Measurements from ENCODE around the gene ZNF33A.
A peak's percentile ranks its signal among the peaks of the same experiment; 100 is the strongest.

The ZNF33A gene

GRCh38 chr10:38093816-38094157 is 83.3 kb downstream of the ZNF33A start:
- peak; percentile 3 for DNase-seq (ENCODE audit: low spot score)
- Histone ChIP-seq H3K9me3 (replicated peaks in 1 of 2; ENCODE audit: control insufficient read depth in 2 of 2, insufficient read depth in 1 of 2, low read depth in 1 of 2, low read length in 2 of 2) (peaks cover 11% of the 10 kb centered on the region in 2 donors), H2AK5ac (ENCODE audit: low read depth, low read length) (no peak overlapping the region), H2BK5ac (ENCODE audit: low read length) (no peak overlapping the region), H3K79me1 (ENCODE audit: low read depth, low read length) (peaks cover 5% of the 10 kb centered on the region), H3K36me3 (replicated peaks in 1 of 2; ENCODE audit: control insufficient read depth in 2 of 2, insufficient read depth in 2 of 2, low read length in 2 of 2) (peaks cover 6 to 36% of the 10 kb centered on the region in 2 donors), H3K14ac (ENCODE audit: low read length) (no peak overlapping the region), H3K4me1 (ENCODE audit: control insufficient read depth in 2 of 2, insufficient read depth in 1 of 2, low read depth in 1 of 2, low read length in 2 of 2) (no peaks in the 10 kb centered on the region), H2BK15ac (ENCODE audit: low read length) (no peak overlapping the region), H3K27me3 (ENCODE audit: control insufficient read depth in 3 of 3, insufficient read depth in 3 of 3, low read depth in 1 of 3, low read length in 3 of 3) (no peaks in the 10 kb centered on the region), H3K27ac (replicated peaks; ENCODE audit: low read length) (no peak overlapping the region), H3K9ac (ENCODE audit: low read depth, low read length, poor library complexity) (no peak overlapping the region), H2BK120ac (ENCODE audit: low read depth, low read length) (no peak overlapping the region), H3K18ac (ENCODE audit: low read length) (no peak overlapping the region), H3K23ac (ENCODE audit: low read depth, low read length, poor library complexity) (no peak overlapping the region), H3K4me2 (ENCODE audit: insufficient read depth, low read length, poor library complexity, severe bottlenecking) (no peak overlapping the region), H3K4ac (ENCODE audit: low read length) (no peak overlapping the region), H3K4me3 (ENCODE audit: low read length in 2 of 2) (peak overlapping the region; percentile 36 to 75), H4K91ac (ENCODE audit: low read depth, low read length, poor library complexity) (no peak overlapping the region), H2AFZ (ENCODE audit: low read length) (peak overlapping the region; percentile 95), H2BK12ac (ENCODE audit: low read length) (no peak overlapping the region), H4K8ac (ENCODE audit: low read depth, low read length) (no peak overlapping the region)
- no CpG with 5 or more reads among the region's 16 CpGs for WGBS, 2 donors (ENCODE audit: extremely low coverage in 2 of 2, insufficient read length in 2 of 2, insufficient replicate concordance in 1 of 2)

- Histone ChIP-seq H3K23ac (ENCODE audit: low read depth, low read length, poor library complexity) (peak within 1 kb of the TSS; percentile 43), H3K9ac (ENCODE audit: low read depth, low read length, poor library complexity) (peak within 1 kb of the TSS; percentile 81), H3K18ac (ENCODE audit: low read length) (peak within 1 kb of the TSS; percentile 80), H3K27me3 (ENCODE audit: control insufficient read depth in 3 of 3, insufficient read depth in 3 of 3, low read depth in 1 of 3, low read length in 3 of 3) (no peaks in the 10 kb centered on the region), H2BK15ac (ENCODE audit: low read length) (no peak within 1 kb of the TSS), H3K14ac (ENCODE audit: low read length) (no peak within 1 kb of the TSS), H3K4me3 (ENCODE audit: low read length in 2 of 2) (peak within 1 kb of the TSS; percentile 75 to 84), H4K91ac (ENCODE audit: low read depth, low read length, poor library complexity) (no peak within 1 kb of the TSS), H3K27ac (replicated peaks; ENCODE audit: low read length) (no peak within 1 kb of the TSS), H3K36me3 (replicated peaks in 1 of 2; ENCODE audit: control insufficient read depth in 2 of 2, insufficient read depth in 2 of 2, low read length in 2 of 2) (peaks cover 6 to 42% of the 10 kb centered on the region in 2 donors), H2BK120ac (ENCODE audit: low read depth, low read length) (no peak within 1 kb of the TSS), H3K4ac (ENCODE audit: low read length) (no peak within 1 kb of the TSS), H3K4me1 (ENCODE audit: control insufficient read depth in 2 of 2, insufficient read depth in 1 of 2, low read depth in 1 of 2, low read length in 2 of 2) (no peaks in the 10 kb centered on the region), H2AFZ (ENCODE audit: low read length) (peak within 1 kb of the TSS; percentile 95), H4K8ac (ENCODE audit: low read depth, low read length) (no peak within 1 kb of the TSS), H2BK5ac (ENCODE audit: low read length) (peak within 1 kb of the TSS; percentile 39), H2BK12ac (ENCODE audit: low read length) (peak within 1 kb of the TSS; percentile 22), H2AK5ac (ENCODE audit: low read depth, low read length) (peak within 1 kb of the TSS; percentile 70), H3K79me1 (ENCODE audit: low read depth, low read length) (peaks cover 5% of the 10 kb centered on the region), H3K9me3 (replicated peaks in 1 of 2; ENCODE audit: control insufficient read depth in 2 of 2, insufficient read depth in 1 of 2, low read depth in 1 of 2, low read length in 2 of 2) (peaks cover 11 to 13% of the 10 kb centered on the region in 2 donors), H3K4me2 (ENCODE audit: insufficient read depth, low read length, poor library complexity, severe bottlenecking) (peak within 1 kb of the TSS; percentile 54)
- DNase-seq (ENCODE audit: low spot score) = peak; percentile 82
- no CpG with 5 or more reads among the region's 59 CpGs for WGBS, 2 donors (ENCODE audit: extremely low coverage in 2 of 2, insufficient read length in 2 of 2, insufficient replicate concordance in 1 of 2)
Measured at GRCh38 chr10:38094158-38094926, 83.9 kb downstream of the ZNF33A start, which contains the start of gene ZNF37A. ZNF37A (plus strand) TSS chr10:38094337; CDS start chr10:38096618, 2,281 bp downstream.

GRCh38 chr10:38094927-38095574 is 84.6 kb downstream of the ZNF33A start:
- Histone ChIP-seq H4K91ac (ENCODE audit: low read depth, low read length, poor library complexity) (no peak overlapping the region), H2BK5ac (ENCODE audit: low read length) (peak overlapping the region; percentile 39), H2AFZ (ENCODE audit: low read length) (peak overlapping the region; percentile 95), H3K4ac (ENCODE audit: low read length) (no peak overlapping the region), H3K4me1 (ENCODE audit: control insufficient read depth in 2 of 2, insufficient read depth in 1 of 2, low read depth in 1 of 2, low read length in 2 of 2) (no peaks in the 10 kb centered on the region), H3K9ac (ENCODE audit: low read depth, low read length, poor library complexity) (peak overlapping the region; percentile 77), H2BK15ac (ENCODE audit: low read length) (no peak overlapping the region), H3K79me1 (ENCODE audit: low read depth, low read length) (peaks cover 5% of the 10 kb centered on the region), H3K18ac (ENCODE audit: low read length) (no peak overlapping the region), H3K27ac (replicated peaks; ENCODE audit: low read length) (no peak overlapping the region), H2BK120ac (ENCODE audit: low read depth, low read length) (no peak overlapping the region), H3K9me3 (replicated peaks in 1 of 2; ENCODE audit: control insufficient read depth in 2 of 2, insufficient read depth in 1 of 2, low read depth in 1 of 2, low read length in 2 of 2) (peaks cover 11 to 13% of the 10 kb centered on the region in 2 donors), H3K36me3 (replicated peaks in 1 of 2; ENCODE audit: control insufficient read depth in 2 of 2, insufficient read depth in 2 of 2, low read length in 2 of 2) (peaks cover 6 to 46% of the 10 kb centered on the region in 2 donors), H3K4me2 (ENCODE audit: insufficient read depth, low read length, poor library complexity, severe bottlenecking) (peak overlapping the region; percentile 54), H2AK5ac (ENCODE audit: low read depth, low read length) (no peak overlapping the region), H3K14ac (ENCODE audit: low read length) (no peak overlapping the region), H4K8ac (ENCODE audit: low read depth, low read length) (no peak overlapping the region), H3K4me3 (ENCODE audit: low read length in 2 of 2) (peak overlapping the region; percentile 75 to 84), H2BK12ac (ENCODE audit: low read length) (peak overlapping the region; percentile 22), H3K27me3 (ENCODE audit: control insufficient read depth in 3 of 3, insufficient read depth in 3 of 3, low read depth in 1 of 3, low read length in 3 of 3) (no peaks in the 10 kb centered on the region), H3K23ac (ENCODE audit: low read depth, low read length, poor library complexity) (peak overlapping the region; percentile 20)
- no CpG with 5 or more reads among the region's 21 CpGs for WGBS, 2 donors (ENCODE audit: extremely low coverage in 2 of 2, insufficient read length in 2 of 2, insufficient replicate concordance in 1 of 2)
- no peak for DNase-seq (ENCODE audit: low spot score)

GRCh38 chr10:38102880-38103279 is 92.4 kb downstream of the ZNF33A start:
- Histone ChIP-seq H2BK12ac (ENCODE audit: low read length) (no peak overlapping the region), H2BK15ac (ENCODE audit: low read length) (no peak overlapping the region), H3K4me2 (ENCODE audit: insufficient read depth, low read length, poor library complexity, severe bottlenecking) (no peak overlapping the region), H4K91ac (ENCODE audit: low read depth, low read length, poor library complexity) (no peak overlapping the region), H3K14ac (ENCODE audit: low read length) (no peak overlapping the region), H3K4me3 (ENCODE audit: low read length in 2 of 2) (no peak overlapping the region), H3K36me3 (replicated peaks in 1 of 2; ENCODE audit: control insufficient read depth in 2 of 2, insufficient read depth in 2 of 2, low read length in 2 of 2) (peaks cover 4 to 54% of the 10 kb centered on the region in 2 donors), H3K27ac (replicated peaks; ENCODE audit: low read length) (no peak overlapping the region), H2BK5ac (ENCODE audit: low read length) (no peak overlapping the region), H2AFZ (ENCODE audit: low read length) (no peak overlapping the region), H3K27me3 (ENCODE audit: control insufficient read depth in 3 of 3, insufficient read depth in 3 of 3, low read depth in 1 of 3, low read length in 3 of 3) (no peaks in the 10 kb centered on the region), H2BK120ac (ENCODE audit: low read depth, low read length) (no peak overlapping the region), H3K18ac (ENCODE audit: low read length) (no peak overlapping the region), H3K4ac (ENCODE audit: low read length) (no peak overlapping the region), H3K4me1 (ENCODE audit: control insufficient read depth in 2 of 2, insufficient read depth in 1 of 2, low read depth in 1 of 2, low read length in 2 of 2) (no peaks in the 10 kb centered on the region), H3K9me3 (replicated peaks in 1 of 2; ENCODE audit: control insufficient read depth in 2 of 2, insufficient read depth in 1 of 2, low read depth in 1 of 2, low read length in 2 of 2) (peaks cover 8 to 51% of the 10 kb centered on the region in 2 donors), H2AK5ac (ENCODE audit: low read depth, low read length) (no peak overlapping the region), H4K8ac (ENCODE audit: low read depth, low read length) (no peak overlapping the region), H3K23ac (ENCODE audit: low read depth, low read length, poor library complexity) (no peak overlapping the region), H3K9ac (ENCODE audit: low read depth, low read length, poor library complexity) (no peak overlapping the region), H3K79me1 (ENCODE audit: low read depth, low read length) (no peaks in the 10 kb centered on the region)
- WGBS, 2 donors (ENCODE audit: extremely low coverage in 2 of 2, insufficient read length in 2 of 2, insufficient replicate concordance in 1 of 2) = no CpG with 5 or more reads among the region's 1 CpG
- DNase-seq (ENCODE audit: low spot score) = no peak
